ENCODE results near the gene PDE10A. TPM values are rescaled to one million over a fixed set of nuclear protein-coding genes. Genes with fewer than 3 reads are reported as not detected.
A peak's percentile ranks its signal among the peaks of the same experiment; 100 is the strongest.

The PDE10A gene
- total RNA-seq, 1 experiment from 2014 or later = 1.8 TPM

GRCh38 chr6:165586706-165587105 lies 76.3 kb downstream of the PDE10A start:
- no TSS peak for BruUV-seq (replicated peaks)
- CTCF ChIA-PET = interaction anchor here (0.6 kb wide), 1 partner anchor 153 kb away, joined by 3 read pairs; no protein-coding TSS in a partner anchor
- no peak for DNase-seq (ENCODE audit: unreplicated experiment)
- Mint-ChIP-seq H3K27me3 (ENCODE audit: insufficient read depth, unreplicated experiment) (no peaks in the 10 kb centered on the region), H3K4me1 (ENCODE audit: insufficient read depth, unreplicated experiment) (peaks cover 9% of the 10 kb centered on the region), H3K27ac (ENCODE audit: low read depth, unreplicated experiment) (no peak overlapping the region), H3K9me3 (ENCODE audit: unreplicated experiment) (no peaks in the 10 kb centered on the region), H3K36me3 (ENCODE audit: insufficient read depth, unreplicated experiment) (no peaks in the 10 kb centered on the region), H3K4me3 (ENCODE audit: unreplicated experiment) (no peak overlapping the region)
- no peak for TF ChIP-seq CTCF (IDR thresholded peaks at IDR 0.05; ENCODE audit: unreplicated experiment)
- POLR2A ChIA-PET = interaction anchor here (0.7 kb wide), 1 partner anchor 1372 kb away, joined by 5 read pairs; no protein-coding TSS in a partner anchor
- intact Hi-C loops (cut with micrococcal nuclease) = no loop called here

- ChIA-PET POLR2A (no interaction called here), CTCF (no interaction called here)
- no TSS peak for BruUV-seq (replicated peaks)
These were observed 78.0 kb downstream of the PDE10A start for GRCh38 chr6:165585060-165585459.

GRCh38 chr6:165584541-165584940 lies 78.5 kb downstream of the PDE10A start:
- Mint-ChIP-seq H3K4me3 (ENCODE audit: unreplicated experiment) (no peak overlapping the region), H3K36me3 (ENCODE audit: insufficient read depth, unreplicated experiment) (no peaks in the 10 kb centered on the region), H3K27me3 (ENCODE audit: insufficient read depth, unreplicated experiment) (no peaks in the 10 kb centered on the region), H3K4me1 (ENCODE audit: insufficient read depth, unreplicated experiment) (peaks cover 9% of the 10 kb centered on the region), H3K27ac (ENCODE audit: low read depth, unreplicated experiment) (no peak overlapping the region), H3K9me3 (ENCODE audit: unreplicated experiment) (no peaks in the 10 kb centered on the region)
- no peak for TF ChIP-seq CTCF (IDR thresholded peaks at IDR 0.05; ENCODE audit: unreplicated experiment)
- POLR2A ChIA-PET = no interaction called here
- no peak for DNase-seq (ENCODE audit: unreplicated experiment)
- CTCF ChIA-PET = no interaction called here
- no TSS peak for BruUV-seq (replicated peaks)
- intact Hi-C loops (cut with micrococcal nuclease) = no loop called here

More at GRCh38 chr6:165585060-165585459, 78.0 kb downstream of the PDE10A start:
- Mint-ChIP-seq H3K4me1 (ENCODE audit: insufficient read depth, unreplicated experiment) (peaks cover 9% of the 10 kb centered on the region), H3K9me3 (ENCODE audit: unreplicated experiment) (no peaks in the 10 kb centered on the region), H3K4me3 (ENCODE audit: unreplicated experiment) (no peak overlapping the region), H3K27me3 (ENCODE audit: insufficient read depth, unreplicated experiment) (no peaks in the 10 kb centered on the region), H3K27ac (ENCODE audit: low read depth, unreplicated experiment) (no peak overlapping the region), H3K36me3 (ENCODE audit: insufficient read depth, unreplicated experiment) (no peaks in the 10 kb centered on the region)
- no peak for TF ChIP-seq CTCF (IDR thresholded peaks at IDR 0.05; ENCODE audit: unreplicated experiment)
- peak; percentile 34 for DNase-seq (ENCODE audit: unreplicated experiment)
- intact Hi-C loops (cut with micrococcal nuclease) = no loop called here

- H3K9me3 Mint-ChIP-seq (ENCODE audit: unreplicated experiment) = no peaks in the 10 kb centered on the region
- no peaks in the 10 kb centered on the region for H3K36me3 Mint-ChIP-seq (ENCODE audit: insufficient read depth, unreplicated experiment)
- BruUV-seq (replicated peaks) = no TSS peak
- H3K27me3 Mint-ChIP-seq (ENCODE audit: insufficient read depth, unreplicated experiment) = no peaks in the 10 kb centered on the region
- TF ChIP-seq CTCF (IDR thresholded peaks at IDR 0.05; ENCODE audit: unreplicated experiment) = no peak
- H3K4me3 Mint-ChIP-seq (ENCODE audit: unreplicated experiment) = no peak overlapping the region
- H3K4me1 Mint-ChIP-seq (ENCODE audit: insufficient read depth, unreplicated experiment) = peaks cover 9% of the 10 kb centered on the region
- DNase-seq (ENCODE audit: unreplicated experiment) = no peak
- CTCF ChIA-PET = no interaction called here
- intact Hi-C loops (cut with micrococcal nuclease) = no loop called here
- POLR2A ChIA-PET = no interaction called here
- H3K27ac Mint-ChIP-seq (ENCODE audit: low read depth, unreplicated experiment) = no peak overlapping the region
These were observed 81.4 kb downstream of the PDE10A start for GRCh38 chr6:165581678-165582077.

All from MCF 10A (cell line).